Stimulated activated naive CD4-positive, alpha-beta T cell treated with Interleukin-2 at 50 U/mL for 16 hours (primary cell): Measurements from ENCODE around the gene AP1G2.

ENCODE experiments used
- DNase-seq: peaks from one replicate; lab custom pipeline; 2025; lab: John Stamatoyannopoulos, UW

AP1G2 gene

DNA sequence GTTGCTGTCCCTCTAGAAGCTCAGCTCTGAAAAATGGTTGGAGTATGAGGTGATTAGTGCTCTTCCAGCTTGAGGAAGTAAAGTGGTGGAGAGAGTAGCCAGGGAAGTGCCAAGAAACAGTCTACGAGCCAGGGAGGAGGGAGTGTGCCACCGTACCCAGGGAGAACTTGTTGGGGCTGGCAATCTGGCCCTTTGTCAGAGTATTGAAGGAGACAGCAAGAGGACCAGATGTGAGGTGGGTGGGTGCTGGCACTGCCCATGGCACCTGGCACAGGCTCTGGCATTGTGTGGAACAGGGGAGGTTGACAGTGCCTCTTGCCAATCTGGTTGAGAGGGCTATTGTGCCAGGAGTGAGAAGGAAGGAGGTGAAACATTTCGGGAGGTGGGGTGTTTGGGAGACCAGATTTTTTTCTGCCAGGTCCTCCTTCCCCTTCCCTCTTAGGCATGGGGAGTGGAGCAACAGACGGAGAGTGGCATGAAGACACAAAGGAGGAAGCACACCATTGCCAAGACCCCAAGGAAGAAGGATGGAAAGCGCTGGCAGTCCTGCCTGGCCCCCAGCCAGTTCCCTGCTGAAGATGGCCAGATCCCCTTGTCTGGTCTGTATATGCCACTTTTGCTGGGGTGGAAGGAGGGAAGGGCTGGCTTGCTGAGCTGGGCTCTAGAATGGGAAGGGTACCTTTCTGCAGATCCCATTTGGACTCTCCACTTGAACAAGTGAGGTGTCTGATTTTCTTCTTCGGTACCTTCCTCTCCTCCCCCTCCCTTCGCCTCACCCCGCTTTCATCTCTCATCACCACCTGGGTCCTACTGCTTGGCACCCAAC is 53.6 kb downstream of the AP1G2 start:
- DNase-seq: no peak

DNA sequence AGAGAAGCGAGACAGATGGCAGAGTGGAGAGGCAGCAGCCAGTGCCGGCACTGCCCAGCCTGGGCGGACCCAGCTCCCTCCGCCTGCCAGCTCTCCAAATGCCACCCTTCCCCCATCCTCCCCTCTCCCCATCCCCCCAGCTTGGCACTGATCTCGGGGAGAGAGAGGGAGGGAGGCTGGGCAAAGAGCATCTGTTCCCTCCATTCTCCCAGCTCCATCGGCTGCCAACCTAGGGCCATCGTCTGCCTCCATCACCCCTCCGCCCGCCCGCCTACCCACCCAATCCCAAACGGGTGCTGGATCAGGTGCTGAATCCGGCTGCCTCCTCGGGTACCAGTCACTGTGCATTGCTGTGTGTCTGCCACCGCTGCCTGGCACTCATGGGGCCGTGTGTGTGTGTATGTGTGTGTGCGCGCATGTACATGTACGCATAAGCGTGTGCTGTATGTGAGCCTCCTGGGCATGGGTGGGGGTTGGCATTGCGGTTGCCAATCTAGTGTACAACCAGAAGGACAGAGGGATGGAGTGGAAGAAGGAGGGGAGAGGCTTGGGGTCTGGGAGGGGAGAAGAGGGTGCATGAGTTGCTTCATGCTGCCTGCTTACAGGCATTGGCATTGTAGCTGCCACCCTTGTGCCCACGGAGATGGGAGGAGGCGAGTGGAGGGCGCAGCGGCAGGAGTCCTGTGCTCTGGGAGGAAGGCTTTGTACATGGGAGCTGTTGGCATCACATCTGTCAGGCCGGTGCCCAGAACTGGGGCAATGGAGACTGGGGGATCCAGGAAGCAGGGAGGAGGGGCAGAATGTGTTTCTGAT is 54.4 kb downstream of the AP1G2 start:
- no peak for DNase-seq

DNA sequence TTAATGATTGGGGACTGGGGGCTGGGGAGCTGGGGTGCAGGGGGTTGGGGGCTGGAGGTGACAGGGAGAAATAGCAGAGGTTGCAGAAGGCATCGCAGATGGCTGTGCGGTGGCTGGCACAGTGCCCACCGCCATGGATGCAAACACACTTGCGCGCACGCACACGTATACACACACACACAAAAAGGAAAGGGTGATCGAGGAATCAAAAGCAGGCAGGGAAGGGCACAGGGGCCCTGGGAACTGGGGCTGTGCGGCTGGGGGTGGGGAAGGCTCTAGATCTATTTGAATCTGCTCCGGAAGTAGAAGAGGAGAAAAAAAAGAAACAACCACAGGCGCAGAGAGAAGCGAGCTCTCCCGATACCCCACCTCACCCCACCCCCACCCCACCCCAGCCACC is 55.4 kb downstream of the AP1G2 start:
- no peak for DNase-seq
